Nephron progenitor cell (in vitro differentiated cells): Measurements from ENCODE around the gene CCDC172.

Experiments used
- DNase-seq: peaks from one replicate; pipeline ENCODE4 v3.0.0; 2021
- H3K27ac Mint-ChIP-seq: 2 replicates; pipeline ENCODE4 v1.8.0; 2021; ENCODE audit warnings: mild to moderate bottlenecking, moderate library complexity, mixed read lengths
- H3K27me3 Mint-ChIP-seq: 2 replicates; pipeline ENCODE4 v1.8.0; 2021; ENCODE audit warnings: mild to moderate bottlenecking, low read depth, mixed read lengths; ENCODE audit not compliant: poor library complexity
- H3K36me3 Mint-ChIP-seq: 2 replicates; pipeline ENCODE4 v1.8.0; 2021; ENCODE audit warnings: low read depth, mixed read lengths
- H3K4me1 Mint-ChIP-seq: 2 replicates; pipeline ENCODE4 v1.8.0; 2021; ENCODE audit warnings: mixed read lengths
- H3K4me3 Mint-ChIP-seq: 2 replicates; pipeline ENCODE4 v1.8.0; 2021; ENCODE audit warnings: mild to moderate bottlenecking, moderate library complexity, mixed read lengths
- H3K9me3 Mint-ChIP-seq: 2 replicates; pipeline ENCODE4 v1.8.0; 2021; ENCODE audit warnings: mild to moderate bottlenecking, moderate library complexity, mixed read lengths
- CTCF ChIP-seq: fragments of 200-600 bp; sonication (generic); IDR thresholded peaks from 2 replicates; pipeline ENCODE4 v1.5.0; 2021; ENCODE audit warnings: antibody characterized with exemption

CCDC172 gene

GRCh38 chr10:116418389-116418788 lies 94.1 kb downstream of the CCDC172 start:
- H3K4me3 Mint-ChIP-seq, result no peak overlapping the region
- no peak for TF ChIP-seq CTCF
- H3K36me3 Mint-ChIP-seq, result no peaks in the 10 kb centered on the region
- no peaks in the 10 kb centered on the region for H3K4me1 Mint-ChIP-seq
- H3K27ac Mint-ChIP-seq, result no peak overlapping the region
- H3K27me3 Mint-ChIP-seq, result peaks cover 2% of the 10 kb centered on the region
- DNase-seq, result no peak
- H3K9me3 Mint-ChIP-seq, result no peaks in the 10 kb centered on the region

DNA sequence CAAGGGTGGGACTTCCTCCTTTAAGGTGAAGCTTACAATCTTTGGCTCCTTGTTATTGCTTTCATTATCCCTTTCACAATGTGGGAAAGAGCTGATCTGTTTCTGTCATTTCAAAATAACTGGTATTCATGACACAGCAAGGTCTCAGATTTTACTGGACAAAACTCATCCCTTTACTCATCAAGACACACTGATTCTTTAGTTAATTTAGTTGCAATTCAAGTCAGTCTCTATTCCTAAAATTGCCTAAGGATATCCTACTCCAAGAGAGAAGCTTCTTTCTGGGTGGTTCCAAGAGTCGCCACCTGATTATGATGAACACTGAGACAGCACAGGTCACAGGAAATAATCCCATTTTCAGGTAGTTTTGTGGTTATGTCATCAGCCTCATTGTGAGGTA lies 97.6 kb downstream of the CCDC172 start:
- Mint-ChIP-seq H3K36me3 (no peaks in the 10 kb centered on the region), H3K27me3 (no peaks in the 10 kb centered on the region), H3K27ac (no peak overlapping the region), H3K9me3 (no peaks in the 10 kb centered on the region), H3K4me3 (no peak overlapping the region), H3K4me1 (no peaks in the 10 kb centered on the region)
- no peak for TF ChIP-seq CTCF
- no peak for DNase-seq

- Mint-ChIP-seq H3K9me3 (no peaks in the 10 kb centered on the region), H3K4me3 (no peak within 1 kb of the TSS), H3K27me3 (no peaks in the 10 kb centered on the region), H3K36me3 (no peaks in the 10 kb centered on the region), H3K4me1 (no peaks in the 10 kb centered on the region), H3K27ac (no peak within 1 kb of the TSS)
- TF ChIP-seq CTCF, result no peak
- DNase-seq, result no peak
Observed at GRCh38 chr10:116427671-116428070, 103.4 kb downstream of the CCDC172 start, which contains the start of gene PNLIPRP3. TSS of gene PNLIPRP3 (plus strand) at chr10:116427847. CDS start at chr10:116428013, 166 bp downstream.

GRCh38 chr10:116429288-116429977 lies 105.2 kb downstream of the CCDC172 start:
- H3K27ac Mint-ChIP-seq, result no peak overlapping the region
- H3K9me3 Mint-ChIP-seq, result no peaks in the 10 kb centered on the region
- DNase-seq, result no peak
- H3K4me1 Mint-ChIP-seq, result no peaks in the 10 kb centered on the region
- no peaks in the 10 kb centered on the region for H3K27me3 Mint-ChIP-seq
- no peaks in the 10 kb centered on the region for H3K36me3 Mint-ChIP-seq
- TF ChIP-seq CTCF, result no peak
- H3K4me3 Mint-ChIP-seq, result no peak overlapping the region
